Spleen (tissue), 7 donors: ENCODE data around the gene FAM83G.

Experiments used
- POLR2A ChIP-seq, 3 donors: fragments of 450-650 bp; IDR thresholded peaks; one replicate each; pipeline ENCODE4 v1.5.1; 2017; ENCODE audit warnings: antibody characterized with exemption in 3 of 3, mild to moderate bottlenecking in 1 of 3
- POLR2AphosphoS5 ChIP-seq, 3 donors: sonication (generic); formaldehyde crosslinking; IDR thresholded peaks; one replicate each; pipeline ENCODE4 v1.5.1; 2017; ENCODE audit warnings: antibody characterized with exemption in 3 of 3
- TF ChIP-seq, protein P1 (sequence below), 11 experiments: fragments of 200-600 bp in 7 of 11; fragments of 450-650 bp in 4 of 11; sonication (generic) in 4 of 11; IDR thresholded peaks in 8 of 11; conservative IDR thresholded peaks in 3 of 11; 1 replicate in 7 of 11; 2 replicates in 4 of 11; pipeline versions ENCODE4 v1.4.0 to v1.8.0; 2016 to 2021; ENCODE audit warnings: antibody characterized with exemption in 11 of 11, inconsistent platforms in 4 of 11, mild to moderate bottlenecking in 1 of 11
- donor health status: DM: no; HTN: no; CAD: no; lungs with moderate emphysema.
- donor health status: DM: no; HTN: no; CAD: no.
- donor health status: DM: no; HTN: no; CAD: no.

DNA sequence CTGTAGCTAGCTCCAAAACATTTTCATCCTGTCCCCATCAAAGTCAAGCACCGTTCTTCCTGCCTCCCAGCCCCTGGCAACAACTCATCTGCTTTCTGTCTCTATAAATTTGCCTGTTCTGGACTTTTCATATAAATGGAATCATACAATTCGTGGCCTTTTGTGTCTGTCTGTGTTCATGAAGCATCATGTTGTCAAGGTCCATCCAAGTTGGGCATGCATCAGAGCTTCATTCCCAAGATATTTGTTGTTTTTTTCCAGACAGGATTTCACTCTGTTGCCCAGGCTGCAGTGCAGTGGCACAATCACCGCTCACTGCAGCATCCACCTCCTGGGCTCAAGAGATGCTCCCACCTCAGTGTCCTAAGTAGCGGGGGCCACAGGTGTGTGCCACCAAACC lies 46.7 kb downstream of the FAM83G start:
- no peak for TF ChIP-seq POLR2A (IDR thresholded peaks at IDR 0.05)
- TF ChIP-seq, protein P1, sequence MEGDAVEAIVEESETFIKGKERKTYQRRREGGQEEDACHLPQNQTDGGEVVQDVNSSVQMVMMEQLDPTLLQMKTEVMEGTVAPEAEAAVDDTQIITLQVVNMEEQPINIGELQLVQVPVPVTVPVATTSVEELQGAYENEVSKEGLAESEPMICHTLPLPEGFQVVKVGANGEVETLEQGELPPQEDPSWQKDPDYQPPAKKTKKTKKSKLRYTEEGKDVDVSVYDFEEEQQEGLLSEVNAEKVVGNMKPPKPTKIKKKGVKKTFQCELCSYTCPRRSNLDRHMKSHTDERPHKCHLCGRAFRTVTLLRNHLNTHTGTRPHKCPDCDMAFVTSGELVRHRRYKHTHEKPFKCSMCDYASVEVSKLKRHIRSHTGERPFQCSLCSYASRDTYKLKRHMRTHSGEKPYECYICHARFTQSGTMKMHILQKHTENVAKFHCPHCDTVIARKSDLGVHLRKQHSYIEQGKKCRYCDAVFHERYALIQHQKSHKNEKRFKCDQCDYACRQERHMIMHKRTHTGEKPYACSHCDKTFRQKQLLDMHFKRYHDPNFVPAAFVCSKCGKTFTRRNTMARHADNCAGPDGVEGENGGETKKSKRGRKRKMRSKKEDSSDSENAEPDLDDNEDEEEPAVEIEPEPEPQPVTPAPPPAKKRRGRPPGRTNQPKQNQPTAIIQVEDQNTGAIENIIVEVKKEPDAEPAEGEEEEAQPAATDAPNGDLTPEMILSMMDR (IDR thresholded peaks at IDR 0.05 in 8 of 11, conservative IDR thresholded peaks at IDR 0.05 in 3 of 11): no peak
- TF ChIP-seq POLR2AphosphoS5 (IDR thresholded peaks at IDR 0.05): no peak
